Neural progenitor cell (in vitro differentiated cells): Measurements from ENCODE around the gene DGKE. TPM values are rescaled to one million over a fixed set of nuclear protein-coding genes. Genes with fewer than 3 reads are reported as not detected.
A peak's percentile ranks its signal among the peaks of the same experiment; 100 is the strongest.

ENCODE experiments used
- DNase-seq: peaks from one replicate; pipeline ENCODE4 v3.0.0-alpha.2; 2016; ENCODE audit warnings: low spot score
- H2AFZ ChIP-seq: fragments of 200-600 bp; sonication (generic); replicated peaks from 2 replicates; pipeline ENCODE4 v1.6.1; 2016; ENCODE audit warnings: antibody characterized with exemption
- H3F3A ChIP-seq: fragments of 200-600 bp; sonication (generic); 2 replicates; pipeline ENCODE4 v1.6.1; 2016; ENCODE audit warnings: antibody characterized with exemption, low read depth
- H3K27ac ChIP-seq: fragments of 200-600 bp; sonication (generic); 2 replicates; pipeline ENCODE4 v1.5.1; 2016; ENCODE audit warnings: mild to moderate bottlenecking
- H3K27me3 ChIP-seq: fragments of 200-600 bp; sonication (generic); 2 replicates; pipeline ENCODE4 v1.6.1; 2016; ENCODE audit warnings: mild to moderate bottlenecking, moderate library complexity
- H3K36me3 ChIP-seq: fragments of 200-600 bp; sonication (generic); 2 replicates; pipeline ENCODE4 v1.5.1; 2016
- H3K4me1 ChIP-seq: fragments of 200-600 bp; sonication (generic); 2 replicates; pipeline ENCODE4 v1.6.1; 2016; ENCODE audit warnings: mixed run types
- H3K4me2 ChIP-seq: fragments of 200-600 bp; sonication (generic); 2 replicates; pipeline ENCODE4 v1.6.1; 2016
- H3K4me3 ChIP-seq: fragments of 200-600 bp; sonication (generic); 2 replicates; pipeline ENCODE4 v1.5.1; 2016
- H3K79me2 ChIP-seq: fragments of 200-600 bp; sonication (generic); 2 replicates; pipeline ENCODE4 v1.6.1; 2016; ENCODE audit warnings: low read depth
- H3K9ac ChIP-seq: fragments of 200-600 bp; sonication (generic); 2 replicates; pipeline ENCODE4 v1.6.1; 2016
- H3K9me3 ChIP-seq: fragments of 200-600 bp; sonication (generic); 2 replicates; pipeline ENCODE4 v1.5.1; 2016; ENCODE audit warnings: low read depth
- H4K20me1 ChIP-seq: fragments of 200-600 bp; sonication (generic); 2 replicates; pipeline ENCODE4 v1.6.1; 2016; ENCODE audit warnings: low read depth
- H3K27ac Mint-ChIP-seq: 3 replicates; pipeline ENCODE4 v1.8.0; 2021; ENCODE audit warnings: mixed read lengths
- H3K27me3 Mint-ChIP-seq: 2 replicates; pipeline ENCODE4 v1.8.0; 2022; ENCODE audit warnings: low read depth, mild to moderate bottlenecking, inconsistent platforms, moderate library complexity, mixed read lengths; ENCODE audit not compliant: insufficient read depth
- H3K36me3 Mint-ChIP-seq: 3 replicates; pipeline ENCODE4 v1.8.0; 2021; ENCODE audit warnings: mixed read lengths
- H3K4me1 Mint-ChIP-seq: 3 replicates; pipeline ENCODE4 v1.8.0; 2021; ENCODE audit warnings: mixed read lengths
- H3K4me3 Mint-ChIP-seq: 3 replicates; pipeline ENCODE4 v1.8.0; 2021; ENCODE audit warnings: mild to moderate bottlenecking, moderate library complexity, mixed read lengths
- H3K9me3 Mint-ChIP-seq: 3 replicates; pipeline ENCODE4 v1.8.0; 2020; ENCODE audit warnings: mixed read lengths
- CTCF ChIP-seq: fragments of 200-600 bp; sonication (generic); IDR thresholded peaks from 2 replicates; pipeline ENCODE4 v1.5.1; 2017; ENCODE audit warnings: antibody characterized with exemption, mild to moderate bottlenecking
- EZH2 ChIP-seq: fragments of 200-600 bp; sonication (generic); IDR thresholded peaks from 2 replicates; pipeline ENCODE4 v1.6.1; 2017; ENCODE audit warnings: antibody characterized with exemption, mild to moderate bottlenecking, moderate library complexity
- EZH2phosphoT487 ChIP-seq: fragments of 200-600 bp; sonication (generic); IDR thresholded peaks from 2 replicates; pipeline ENCODE4 v1.6.1; 2017; ENCODE audit warnings: antibody characterized with exemption
- microRNA counts: library from miRNA; unstranded; fragments of <30 nt; microRNA quantifications from one replicate; lab custom pipeline; 2016
- small RNA-seq: library from RNA; depleted of rRNA; stranded (forward); fragments of <200 nt; gene quantifications from one replicate; pipeline ENCODE3, GENCODE V24; 2015
- total RNA-seq: library from RNA; depleted of rRNA; stranded (reverse); fragments of >200 nt; gene quantifications from 2 replicates; pipeline ENCODE4 v1.2.3, GENCODE V29; 2015; ENCODE audit warnings: low replicate concordance

The DGKE gene
- total RNA-seq, 1 donor from 2014 or later, result 7.5 TPM

- Histone ChIP-seq H3K4me2 (peak overlapping the region; percentile 89), H3K9ac (no peak overlapping the region), H4K20me1 (no peaks in the 10 kb centered on the region), H2AFZ (peak overlapping the region; percentile 90), H3K4me1 (peaks cover 8% of the 10 kb centered on the region), H3K9me3 (no peaks in the 10 kb centered on the region), H3K79me2 (no peaks in the 10 kb centered on the region), H3F3A (no peaks in the 10 kb centered on the region), H3K4me3 (peak overlapping the region; percentile 65), H3K36me3 (no peaks in the 10 kb centered on the region), H3K27me3 (peaks cover 40% of the 10 kb centered on the region), H3K27ac (no peak overlapping the region)
- H3K9me3 Mint-ChIP-seq, result peaks cover 11% of the 10 kb centered on the region
- H3K4me1 Mint-ChIP-seq, result peaks cover 14% of the 10 kb centered on the region
- H3K27ac Mint-ChIP-seq, result peak overlapping the region; percentile 25
- no peak for TF ChIP-seq CTCF
- TF ChIP-seq EZH2phosphoT487, result no peak
- no peak for TF ChIP-seq EZH2
- peaks cover 13% of the 10 kb centered on the region for H3K27me3 Mint-ChIP-seq
- peak overlapping the region; percentile 86 for H3K4me3 Mint-ChIP-seq
- DNase-seq, result no peak
- H3K36me3 Mint-ChIP-seq, result no peaks in the 10 kb centered on the region
These were observed 80.8 kb downstream of the DGKE start for GRCh38 chr17:56914581-56915273.

DNA sequence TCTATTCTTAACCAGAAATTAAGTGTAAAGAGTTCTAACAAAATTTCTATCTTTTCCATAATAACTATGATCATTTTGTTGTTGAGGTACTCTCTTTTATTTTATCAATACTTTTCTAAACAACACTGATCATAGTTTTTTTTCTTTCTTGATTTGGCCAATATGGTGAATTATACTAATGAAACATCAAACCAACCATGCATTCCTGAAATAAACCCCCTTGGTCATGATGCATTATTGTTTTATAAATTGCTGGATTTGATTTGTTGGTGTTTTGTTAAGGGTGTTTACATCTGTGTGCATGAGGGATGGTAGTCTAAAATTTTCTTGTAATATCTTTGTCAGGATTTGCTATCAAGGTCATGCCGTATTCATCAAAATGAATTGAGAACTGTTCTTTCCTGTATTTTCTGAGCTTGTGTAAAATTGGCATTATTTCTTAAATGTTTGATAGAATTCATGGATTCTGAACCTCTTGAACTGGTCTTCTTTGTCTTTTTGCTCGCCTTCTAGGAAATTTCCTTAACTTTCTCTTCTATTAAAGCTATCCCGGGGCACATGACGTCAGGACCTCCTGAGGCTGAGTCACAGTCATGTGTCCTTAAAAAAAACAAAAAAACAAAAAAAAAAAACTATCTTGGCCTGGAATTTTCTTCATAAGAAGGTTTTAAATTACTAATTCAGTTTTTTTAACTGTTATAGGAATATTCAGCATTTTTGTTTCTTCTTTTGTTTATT, 83.8 kb downstream of the DGKE start:
- Histone ChIP-seq H3K36me3 (no peaks in the 10 kb centered on the region), H3K27me3 (peaks cover 35% of the 10 kb centered on the region), H3K79me2 (no peaks in the 10 kb centered on the region), H2AFZ (no peak overlapping the region), H3K9ac (no peak overlapping the region), H3K4me2 (no peak overlapping the region), H3K4me1 (peaks cover 8% of the 10 kb centered on the region), H3K27ac (no peak overlapping the region), H4K20me1 (no peaks in the 10 kb centered on the region), H3F3A (no peaks in the 10 kb centered on the region), H3K9me3 (no peaks in the 10 kb centered on the region), H3K4me3 (no peak overlapping the region)
- no peak for DNase-seq
- Mint-ChIP-seq H3K4me3 (no peak overlapping the region), H3K9me3 (peaks cover 11% of the 10 kb centered on the region), H3K36me3 (no peaks in the 10 kb centered on the region), H3K27ac (no peak overlapping the region), H3K27me3 (peaks cover 7% of the 10 kb centered on the region), H3K4me1 (peaks cover 14% of the 10 kb centered on the region)
- TF ChIP-seq CTCF (no peak), EZH2phosphoT487 (no peak), EZH2 (no peak)

GRCh38 chr17:56918916-56919315, 85.0 kb downstream of the DGKE start:
- Histone ChIP-seq H3K9me3 (no peaks in the 10 kb centered on the region), H3K4me1 (peaks cover 8% of the 10 kb centered on the region), H3K27ac (no peak overlapping the region), H3K4me3 (no peak overlapping the region), H3K36me3 (no peaks in the 10 kb centered on the region), H3K4me2 (no peak overlapping the region), H3K79me2 (no peaks in the 10 kb centered on the region), H3K27me3 (peaks cover 23% of the 10 kb centered on the region), H3K9ac (no peak overlapping the region), H4K20me1 (no peaks in the 10 kb centered on the region), H2AFZ (no peak overlapping the region), H3F3A (no peaks in the 10 kb centered on the region)
- no peak for TF ChIP-seq CTCF
- no peak for TF ChIP-seq EZH2phosphoT487
- TF ChIP-seq EZH2, result no peak
- no peak for DNase-seq
- no peak overlapping the region for H3K4me3 Mint-ChIP-seq
- peaks cover 14% of the 10 kb centered on the region for H3K4me1 Mint-ChIP-seq
- H3K36me3 Mint-ChIP-seq, result no peaks in the 10 kb centered on the region
- peaks cover 11% of the 10 kb centered on the region for H3K27me3 Mint-ChIP-seq
- H3K27ac Mint-ChIP-seq, result no peak overlapping the region
- peaks cover 11% of the 10 kb centered on the region for H3K9me3 Mint-ChIP-seq

MicroRNAs encoded within 50 kb of the gene (microRNA counts, 767-probe panel; counts per million panel counts)
- microRNA hsa-miR-3614-5p (lab: Ali Mortazavi, UCI), result 460 counts per million, percentile 90 among the panel's probes with 10 or more counts

Small RNA genes lying within 50 kb of the gene (small RNA-seq; reads per million reads assigned to genes)
- gene AC015912.2 (not detected), gene RNU6-1158P (not detected)

Other genes with a start within 250 kb of the DGKE start
- gene NOG, start 240.5 kb upstream of the DGKE start, total RNA-seq, result 0.34 and 2.4 TPM in 2 replicates
- gene C17orf67, start 231 bp upstream of the DGKE start, total RNA-seq, result 0.59 and 1.4 TPM in 2 replicates
- 6.1 and 7.6 TPM in 2 replicates for gene TRIM25, start 79.9 kb downstream of the DGKE start, total RNA-seq
- 25.4 and 40.0 TPM in 2 replicates for gene COIL, start 126.9 kb downstream of the DGKE start, total RNA-seq
- gene SCPEP1, start 144.0 kb downstream of the DGKE start, total RNA-seq, result 28.7 and 39.5 TPM in 2 replicates